HG02642 (cell line): ENCODE measurements around the gene PCCA.
"Not testable (repeated sequence)": the region's sequence is repeated elsewhere in the genome, so short reads cannot be mapped to it uniquely, and the experiment has no call there.

Experiments used
- ATAC-seq: cut with Tn5 transposase; IDR thresholded peaks from one replicate; pipeline ENCODE4 v1.9.1; 2021; ENCODE audit warnings: mild to moderate bottlenecking; ENCODE audit not compliant: unreplicated experiment, poor library complexity

The PCCA gene

DNA sequence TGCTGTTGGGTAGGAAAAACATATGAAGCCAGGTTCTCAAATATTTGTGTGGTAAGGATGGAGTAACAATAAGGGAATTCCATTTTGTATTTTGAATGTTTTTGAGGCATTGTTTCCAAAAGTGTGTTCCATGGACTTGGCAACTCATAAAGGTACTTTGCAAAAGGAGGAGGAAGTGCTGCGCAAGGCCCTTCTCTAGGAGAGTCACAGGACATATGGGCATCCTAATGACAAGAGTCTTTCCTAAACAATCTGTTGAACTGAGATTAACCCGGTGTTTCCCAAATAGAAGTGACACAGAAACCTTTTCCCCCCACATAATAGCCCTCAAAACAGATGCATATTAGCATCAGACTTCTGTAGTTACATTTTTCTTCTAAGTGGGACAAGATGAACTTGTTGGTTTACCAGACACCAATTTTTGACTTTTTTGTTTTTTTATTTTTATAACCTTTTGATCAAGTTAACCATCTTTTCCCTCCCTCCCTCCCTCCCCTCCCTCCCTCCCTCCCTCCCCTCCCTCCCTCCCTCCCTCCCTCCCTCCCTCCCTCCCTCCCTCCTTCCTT, 209.3 kb downstream of the PCCA start:
- ATAC-seq = no peak

DNA sequence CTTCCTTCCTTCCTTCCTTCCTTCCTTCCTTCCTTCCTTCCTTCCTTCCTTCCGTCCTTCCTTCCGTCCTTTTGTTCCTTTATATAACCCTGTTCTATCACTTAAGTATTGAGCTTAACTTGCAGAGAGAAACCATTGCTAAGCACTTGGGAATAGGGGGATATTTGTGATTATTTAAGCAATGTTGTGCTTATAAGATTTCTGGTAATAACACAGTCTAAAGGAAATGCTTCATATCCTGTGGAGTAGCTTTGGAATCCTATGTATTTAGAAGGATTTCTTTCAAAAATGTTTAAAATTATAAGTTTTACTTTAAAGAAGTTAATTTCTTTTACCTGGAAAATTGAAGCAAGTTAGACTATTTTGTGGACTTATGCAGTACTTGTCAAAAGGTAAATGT, 209.8 kb downstream of the PCCA start:
- no peak for ATAC-seq

DNA sequence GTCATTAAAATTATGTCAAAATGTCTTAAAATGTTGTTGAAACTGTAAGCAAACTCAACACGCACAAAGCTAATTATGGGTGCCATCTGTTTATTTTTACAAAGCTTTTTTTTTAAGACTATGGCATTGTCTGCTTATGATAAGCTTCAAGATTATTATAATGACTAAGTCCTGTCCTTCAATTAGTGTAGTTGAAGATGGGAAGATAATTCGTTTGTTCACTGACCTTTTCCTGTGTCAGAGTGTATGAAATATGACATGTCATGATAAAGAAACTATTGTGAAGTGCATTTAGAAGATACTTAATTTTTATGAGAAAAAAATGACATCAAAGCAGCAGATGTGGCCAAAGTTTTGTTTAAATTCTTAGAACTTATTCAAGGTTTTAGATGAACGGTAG, 211.3 kb downstream of the PCCA start:
- ATAC-seq = no peak

DNA sequence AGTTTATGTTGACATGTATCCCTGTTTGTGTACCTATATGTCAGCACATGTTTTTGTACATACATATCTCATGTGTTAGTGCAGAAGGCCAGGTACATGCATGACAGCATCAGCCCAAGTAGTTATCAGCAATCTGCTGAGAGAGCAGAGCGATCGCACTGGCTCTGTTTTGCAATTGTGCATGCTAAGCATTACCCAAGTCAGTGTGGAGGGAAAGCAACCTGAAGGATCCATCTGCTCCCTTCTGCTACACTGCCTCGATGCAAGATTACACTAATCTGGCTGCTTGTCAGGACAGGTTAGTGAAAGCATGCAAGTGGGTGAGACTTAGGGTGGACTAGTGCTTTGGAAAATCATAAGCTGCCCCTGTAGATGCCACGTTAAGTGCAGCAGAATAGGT, 211.8 kb downstream of the PCCA start:
- ATAC-seq = no peak

DNA sequence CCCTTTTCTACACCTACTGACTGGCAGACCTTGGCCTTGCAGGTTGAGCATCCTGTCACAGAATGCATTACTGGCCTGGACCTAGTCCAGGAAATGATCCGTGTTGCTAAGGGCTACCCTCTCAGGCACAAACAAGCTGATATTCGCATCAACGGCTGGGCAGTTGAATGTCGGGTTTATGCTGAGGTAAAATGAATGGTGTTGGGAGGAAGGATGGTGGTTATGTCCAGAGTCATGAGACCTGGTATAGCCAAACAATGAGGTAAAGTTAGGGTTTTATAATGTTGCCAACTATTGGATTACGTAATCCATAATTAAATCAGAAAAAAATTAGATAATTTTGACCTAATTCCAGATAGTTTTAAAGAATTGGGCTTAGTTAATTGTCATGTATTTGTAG, 212.5 kb downstream of the PCCA start:
- no peak for ATAC-seq

DNA sequence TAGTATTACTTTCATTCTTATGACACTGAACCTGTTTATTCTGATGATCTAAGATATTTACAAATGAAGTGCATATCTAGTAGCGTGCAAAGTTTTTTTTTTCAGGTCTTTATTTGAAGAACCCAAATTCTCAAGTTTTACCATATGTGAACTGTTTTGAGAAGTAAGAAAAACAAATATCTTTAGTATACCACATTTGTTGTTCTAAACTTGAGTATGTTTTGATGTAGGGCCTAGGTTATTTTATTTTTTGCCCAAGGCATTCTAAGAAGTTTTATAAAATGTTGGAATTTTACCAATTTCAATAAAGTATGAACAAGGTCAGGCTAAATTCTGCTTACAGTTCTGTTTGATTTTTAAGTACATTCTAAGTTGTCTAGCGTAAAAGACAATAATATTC, 213.5 kb downstream of the PCCA start:
- no peak for ATAC-seq

DNA sequence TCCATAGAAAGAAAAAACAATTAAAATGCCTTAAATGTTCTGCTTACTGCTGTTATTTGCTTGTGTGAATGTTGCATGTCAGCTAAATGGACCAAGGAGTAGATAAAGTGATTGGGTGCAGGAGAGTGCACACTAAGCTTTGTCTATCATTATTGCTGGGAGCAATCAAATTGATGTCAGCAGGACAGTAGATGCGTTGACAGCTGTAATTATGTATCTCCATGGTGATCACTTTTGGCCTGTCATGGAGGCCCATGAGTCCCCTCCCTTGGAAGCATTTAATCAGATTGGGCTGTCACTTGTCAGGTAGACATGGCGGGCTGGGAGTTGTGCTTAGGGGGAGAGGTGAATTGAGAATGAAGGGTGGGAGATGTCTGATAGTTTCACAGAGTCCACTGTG, 215.3 kb downstream of the PCCA start:
- ATAC-seq = no peak

DNA sequence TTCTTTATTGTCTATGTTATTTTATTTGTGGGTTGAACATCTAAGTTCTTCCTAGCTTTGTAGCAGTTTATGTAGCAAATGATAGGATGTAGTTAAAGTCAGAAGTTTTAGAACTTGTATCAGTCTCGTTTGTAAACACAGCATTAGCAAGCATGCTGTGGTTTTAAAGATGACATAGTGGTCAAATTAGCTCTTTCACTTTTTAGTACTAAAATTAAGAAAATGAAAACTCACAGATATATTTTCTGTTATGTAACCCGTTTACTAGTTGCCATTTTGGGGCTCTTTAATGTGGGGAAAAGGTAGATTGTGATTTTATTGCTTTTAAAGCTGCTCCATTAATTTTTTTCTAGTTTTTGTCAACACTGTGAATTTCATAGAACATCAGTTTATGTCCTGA, 216.5 kb downstream of the PCCA start:
- ATAC-seq = no peak

DNA sequence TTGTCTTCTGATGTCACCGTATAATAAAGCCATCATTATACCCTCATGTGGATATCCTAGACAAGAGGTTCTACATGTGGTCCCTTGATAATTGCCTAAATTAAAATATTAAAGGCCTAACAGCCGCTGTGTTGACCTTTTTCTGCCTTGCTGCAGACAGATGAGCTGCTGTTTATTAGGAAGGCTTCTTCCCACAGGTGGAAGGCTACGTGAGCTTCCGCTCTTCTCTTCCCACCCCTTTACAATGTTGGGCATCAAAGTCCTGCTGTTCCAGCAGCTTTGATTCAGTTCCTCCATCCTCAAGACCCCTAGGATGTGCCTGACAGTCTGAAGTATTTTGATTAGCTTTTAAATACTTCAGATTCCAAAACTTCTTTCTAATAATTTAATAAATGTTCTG, 217.1 kb downstream of the PCCA start:
- ATAC-seq = no peak

DNA sequence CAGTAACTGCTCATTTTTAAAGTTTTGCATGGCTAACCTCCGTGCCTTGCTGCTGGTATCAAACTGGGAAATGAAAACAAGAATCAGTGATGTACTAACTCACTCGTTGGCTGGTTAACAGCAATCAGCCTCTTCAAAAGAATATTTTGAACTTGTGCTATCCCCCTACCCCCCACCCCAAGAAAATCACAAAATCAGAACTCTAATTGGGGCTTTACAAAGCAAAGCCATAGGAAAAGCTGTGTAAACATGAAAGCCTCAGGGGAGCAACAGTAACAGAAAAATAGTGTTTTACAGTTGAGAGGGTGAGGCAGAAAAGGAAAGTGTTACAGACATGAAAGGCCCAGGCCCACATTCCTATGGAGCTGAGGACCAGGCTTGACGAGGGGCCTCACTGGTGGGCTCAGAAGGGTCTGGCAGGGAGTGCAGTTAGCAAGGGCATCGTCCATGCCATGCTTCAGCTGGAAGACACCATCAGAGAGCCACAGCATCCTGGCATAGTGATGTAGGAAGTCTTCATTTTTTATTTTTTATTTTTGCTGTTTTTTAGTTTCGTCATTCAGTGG, 217.6 kb downstream of the PCCA start:
- no peak for ATAC-seq

DNA sequence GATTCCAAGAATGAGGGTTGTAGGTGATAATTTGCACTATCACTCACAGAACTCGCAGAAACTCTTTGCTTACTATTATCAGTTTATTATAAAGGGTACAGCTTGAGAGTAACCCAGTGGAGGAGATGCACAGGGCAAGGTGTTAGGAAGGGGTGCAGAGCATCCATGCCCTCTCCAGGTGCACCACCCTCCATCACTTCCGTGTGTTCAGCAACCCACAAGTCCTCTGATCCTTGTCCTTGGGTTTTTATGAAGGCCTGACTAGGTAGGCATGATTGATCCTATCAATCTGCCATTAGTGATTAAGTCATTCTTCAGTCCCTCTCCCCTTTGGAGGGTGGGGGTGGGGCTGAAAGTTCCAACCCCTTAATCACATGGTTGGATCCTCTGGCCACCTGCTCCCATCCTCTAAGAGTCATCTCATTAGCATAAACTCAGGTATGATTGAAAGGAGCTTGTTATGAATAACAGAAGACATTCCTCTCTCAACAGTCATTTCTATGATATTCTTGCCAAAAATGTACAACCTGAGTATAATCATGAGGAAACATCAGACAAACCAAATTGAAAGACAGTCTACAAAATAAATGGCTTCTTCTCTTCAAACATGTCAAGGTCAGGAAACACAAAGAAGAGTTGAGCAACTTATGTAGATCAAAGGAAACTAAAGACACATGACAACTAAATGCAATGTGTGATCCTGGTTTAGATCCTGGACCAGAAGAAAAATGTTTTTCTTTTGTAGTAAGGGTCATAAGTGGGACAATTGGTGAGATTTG, 225.4 kb downstream of the PCCA start:
- ATAC-seq = no peak

DNA sequence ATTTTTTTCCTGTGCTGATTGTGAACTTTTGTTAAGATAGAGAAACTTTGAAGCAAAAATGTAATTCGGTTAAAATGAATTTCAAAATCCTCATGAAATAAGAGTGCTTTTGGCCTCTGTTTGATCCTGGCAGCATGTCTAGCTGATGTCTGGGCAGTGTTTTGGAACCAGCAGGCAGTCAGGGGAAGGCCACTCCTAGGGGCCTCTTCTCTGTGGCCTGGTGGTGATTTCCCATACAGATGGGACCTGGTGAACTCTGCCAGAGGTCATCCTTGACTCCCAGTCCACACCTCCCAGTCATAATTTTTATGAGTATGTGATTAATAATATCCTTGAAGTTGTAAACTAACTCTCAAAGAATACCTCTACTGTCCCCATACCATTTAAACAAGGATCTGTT, 226.6 kb downstream of the PCCA start:
- ATAC-seq = no peak

DNA sequence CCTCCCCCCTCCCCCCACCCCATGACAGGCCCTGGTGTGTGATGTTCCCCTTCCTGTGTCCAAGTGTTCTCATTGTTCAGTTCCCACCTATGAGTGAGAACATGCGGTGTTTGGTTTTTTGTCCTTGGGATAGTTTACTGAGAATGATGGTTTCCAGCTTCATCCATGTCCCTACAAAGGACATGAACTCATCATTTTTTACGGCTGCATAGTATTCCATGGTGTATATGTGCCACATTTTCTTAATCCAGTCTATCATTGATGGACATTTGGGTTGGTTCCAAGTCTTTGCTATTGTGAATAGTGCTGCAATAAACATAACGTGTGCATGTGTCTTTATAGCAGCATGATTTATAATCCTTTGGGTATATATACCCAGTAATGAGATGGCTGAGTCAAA, 229.6 kb downstream of the PCCA start:
- not testable (repeated sequence) for ATAC-seq

DNA sequence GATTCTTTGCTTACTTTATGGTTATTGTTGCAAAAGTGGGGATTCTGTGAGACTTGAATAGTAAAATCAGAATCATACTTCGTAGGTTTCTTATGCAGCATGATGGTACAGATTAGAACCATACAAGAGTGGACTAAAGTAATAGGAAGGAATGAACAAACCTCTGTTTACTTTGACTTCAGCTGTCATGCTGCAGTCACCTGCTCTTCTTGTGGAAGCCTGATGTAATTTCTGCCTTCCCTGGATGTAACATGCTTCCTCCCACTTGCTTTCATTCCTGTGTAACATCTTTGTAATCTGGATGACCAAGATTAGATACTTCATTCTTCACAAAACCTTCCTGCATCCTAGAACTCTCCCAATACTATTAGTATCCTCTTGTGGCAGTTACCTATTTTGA, 235.0 kb downstream of the PCCA start:
- no peak for ATAC-seq

DNA sequence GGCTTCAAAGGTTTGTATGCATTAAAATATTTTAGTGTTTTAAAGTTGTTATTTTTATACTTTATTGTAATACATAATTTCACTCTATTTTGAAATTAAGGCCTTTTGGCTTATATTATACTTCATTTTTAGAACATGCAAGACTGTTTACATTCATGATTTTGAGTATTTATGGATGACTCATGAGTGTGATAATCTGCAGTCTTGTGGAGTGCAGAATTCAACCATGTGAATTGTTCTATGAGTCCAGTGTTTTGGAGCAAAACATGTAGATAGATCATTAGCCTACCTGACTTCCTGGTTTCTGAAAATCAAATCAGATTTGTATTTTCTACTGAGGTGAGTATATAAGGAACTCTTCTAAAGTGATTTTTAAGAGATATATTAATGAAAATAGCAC, 241.8 kb downstream of the PCCA start:
- ATAC-seq = no peak

DNA sequence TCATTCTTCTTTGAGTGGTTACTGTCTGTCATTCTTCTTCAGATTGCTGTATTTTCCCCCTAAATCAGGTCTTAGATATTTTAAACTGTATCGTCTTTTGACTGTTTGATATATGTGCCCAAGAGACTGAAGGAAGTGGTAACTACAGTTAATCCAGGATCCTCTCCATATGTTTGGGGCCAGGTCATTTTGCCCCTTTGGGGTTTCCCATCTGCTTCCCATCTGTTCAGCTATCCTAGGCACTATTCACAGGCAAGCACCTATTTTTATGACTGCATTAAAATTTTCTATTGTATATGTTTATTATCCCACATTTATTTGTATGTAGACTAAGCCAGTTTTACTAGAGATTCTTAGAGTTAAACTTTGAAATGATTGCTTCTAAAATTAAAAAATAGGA, 244.2 kb downstream of the PCCA start:
- no peak for ATAC-seq

DNA sequence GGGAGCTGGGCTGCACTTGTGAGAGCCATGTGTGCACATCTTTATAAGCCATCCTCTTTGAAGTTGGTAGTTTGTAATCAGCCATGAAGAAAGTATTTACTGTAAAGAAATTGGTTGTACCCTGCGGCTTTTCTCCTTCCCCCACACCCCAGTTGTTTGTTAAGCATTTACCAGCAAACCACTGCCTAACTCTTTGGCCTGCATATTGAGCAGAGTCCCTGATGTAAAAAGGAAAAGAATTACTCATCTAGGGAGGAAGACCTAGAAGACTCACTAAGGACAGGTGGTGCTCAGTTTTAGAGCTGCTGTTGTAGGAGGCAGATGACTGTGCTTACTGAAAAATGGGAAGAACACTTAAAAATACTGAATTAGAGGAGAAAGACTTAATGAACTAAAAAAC, 245.3 kb downstream of the PCCA start:
- ATAC-seq = no peak

DNA sequence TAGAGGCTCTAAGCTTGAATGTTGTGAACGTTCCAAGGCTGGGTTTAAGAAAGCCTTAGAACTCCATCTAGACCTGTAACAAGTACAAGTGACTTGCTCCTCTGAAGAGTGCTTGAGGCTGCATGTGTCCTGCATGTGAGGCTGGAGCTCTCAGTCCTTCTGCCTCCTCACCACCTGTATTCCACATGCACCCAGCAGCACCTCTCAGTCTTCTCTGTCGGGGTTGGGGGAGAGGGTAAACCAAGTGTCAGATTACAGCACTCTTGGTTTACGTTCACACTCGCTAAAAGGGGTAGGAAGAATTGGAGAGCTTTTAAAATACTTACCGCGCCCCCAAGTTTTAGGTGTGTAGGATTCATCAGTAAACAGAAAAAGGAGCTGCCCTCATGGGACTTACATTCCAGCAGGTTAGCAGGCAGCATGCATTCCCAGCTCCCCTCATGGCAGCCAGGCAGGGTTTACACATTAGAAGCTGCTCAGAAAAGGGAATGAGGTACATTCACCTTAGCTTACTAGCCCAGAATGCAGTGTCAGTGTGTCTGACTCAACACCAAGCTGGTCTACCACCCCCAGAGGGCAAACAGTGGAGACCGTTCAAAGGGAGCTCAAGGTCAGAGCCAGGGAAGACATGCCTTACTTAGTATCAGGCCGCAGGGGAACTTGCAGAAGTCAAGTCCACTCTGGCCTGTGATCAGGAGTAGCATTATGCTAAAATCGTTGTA, 248.1 kb downstream of the PCCA start:
- no peak for ATAC-seq

DNA sequence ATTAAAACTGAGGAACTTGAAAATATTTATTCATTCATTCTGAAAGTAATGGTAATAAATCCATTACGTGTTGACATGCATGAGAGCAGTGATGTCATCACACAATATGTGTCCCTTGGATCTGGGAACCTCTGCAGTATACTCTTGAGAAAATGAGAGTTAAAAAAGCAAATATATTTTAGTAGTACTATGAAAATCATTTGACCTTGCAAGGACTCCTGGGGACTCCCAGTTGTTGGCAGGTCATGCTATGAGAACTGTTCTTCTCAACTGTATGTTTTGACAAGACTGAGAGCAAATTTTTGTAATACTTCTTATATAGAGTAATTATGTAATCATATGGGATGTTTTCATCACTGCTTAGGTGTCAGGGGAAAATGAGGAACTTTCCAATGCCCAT, 249.4 kb downstream of the PCCA start:
- no peak for ATAC-seq

DNA sequence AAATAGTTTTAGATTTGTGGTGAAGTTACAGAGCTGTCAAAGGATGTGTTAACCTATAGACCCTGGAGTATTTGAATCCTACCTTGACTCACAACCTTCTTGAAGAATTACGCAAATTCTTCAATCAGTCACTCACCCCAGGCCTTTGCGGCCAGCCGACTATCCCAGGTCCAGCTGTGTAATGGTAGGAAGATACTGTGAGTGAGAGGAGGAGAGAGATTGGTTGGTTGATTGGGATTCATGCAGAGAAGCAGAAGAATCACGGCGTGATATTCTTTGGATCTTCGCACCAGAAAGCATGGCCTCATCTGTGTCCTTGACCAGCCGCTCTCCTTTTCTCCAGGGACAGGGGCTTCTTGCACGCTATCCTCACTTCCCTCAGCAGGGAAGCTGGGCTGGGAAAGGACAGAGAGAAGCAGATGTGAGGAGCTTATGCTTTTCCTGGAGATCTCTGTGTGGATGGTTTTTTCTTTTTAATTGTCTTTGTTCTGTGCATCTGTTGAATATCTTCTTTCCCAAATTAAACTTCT, 250.6 kb downstream of the PCCA start:
- ATAC-seq = no peak

DNA sequence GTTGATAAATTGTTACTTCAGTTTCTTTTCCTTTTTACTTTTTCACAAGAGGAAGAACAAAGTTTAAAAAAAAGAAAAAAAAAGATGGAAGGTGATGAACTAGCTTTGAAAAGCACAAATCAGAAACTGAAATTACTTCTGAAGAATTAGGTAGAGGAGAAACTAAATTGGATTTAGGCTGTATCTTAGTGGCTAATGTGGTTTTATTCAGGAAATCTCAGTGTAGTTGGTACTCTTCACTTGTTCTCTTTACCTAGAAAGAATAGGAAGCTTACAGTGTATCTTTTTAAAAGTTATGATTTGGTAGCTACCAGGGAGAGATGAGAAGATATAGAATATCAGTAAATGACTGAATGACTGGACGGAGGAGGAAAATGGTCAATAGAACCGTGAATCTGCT, 252.0 kb downstream of the PCCA start:
- ATAC-seq = no peak
